ENCODE data around the gene OR10A6.

DNA sequence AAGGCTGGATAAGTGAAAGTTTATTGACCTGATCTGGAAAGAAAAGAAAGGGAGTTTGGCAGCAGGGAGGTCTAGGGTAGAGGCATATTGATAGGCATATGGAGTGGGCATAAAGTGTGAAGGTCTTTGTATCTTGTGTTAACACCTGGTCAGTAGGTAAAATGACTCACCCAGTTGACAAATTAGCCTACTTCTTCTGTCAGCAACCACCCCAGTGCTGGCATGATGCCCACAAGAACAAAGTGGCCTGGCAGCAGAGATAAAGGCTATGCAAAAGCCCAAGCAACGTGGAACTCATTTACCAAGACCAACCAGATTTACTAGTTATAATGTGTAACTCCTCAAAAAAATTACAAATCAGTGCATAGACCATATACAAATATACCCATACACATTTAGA is 5.5 kb upstream of the OR10A6 start:
- TF ChIP-seq, protein P1, sequence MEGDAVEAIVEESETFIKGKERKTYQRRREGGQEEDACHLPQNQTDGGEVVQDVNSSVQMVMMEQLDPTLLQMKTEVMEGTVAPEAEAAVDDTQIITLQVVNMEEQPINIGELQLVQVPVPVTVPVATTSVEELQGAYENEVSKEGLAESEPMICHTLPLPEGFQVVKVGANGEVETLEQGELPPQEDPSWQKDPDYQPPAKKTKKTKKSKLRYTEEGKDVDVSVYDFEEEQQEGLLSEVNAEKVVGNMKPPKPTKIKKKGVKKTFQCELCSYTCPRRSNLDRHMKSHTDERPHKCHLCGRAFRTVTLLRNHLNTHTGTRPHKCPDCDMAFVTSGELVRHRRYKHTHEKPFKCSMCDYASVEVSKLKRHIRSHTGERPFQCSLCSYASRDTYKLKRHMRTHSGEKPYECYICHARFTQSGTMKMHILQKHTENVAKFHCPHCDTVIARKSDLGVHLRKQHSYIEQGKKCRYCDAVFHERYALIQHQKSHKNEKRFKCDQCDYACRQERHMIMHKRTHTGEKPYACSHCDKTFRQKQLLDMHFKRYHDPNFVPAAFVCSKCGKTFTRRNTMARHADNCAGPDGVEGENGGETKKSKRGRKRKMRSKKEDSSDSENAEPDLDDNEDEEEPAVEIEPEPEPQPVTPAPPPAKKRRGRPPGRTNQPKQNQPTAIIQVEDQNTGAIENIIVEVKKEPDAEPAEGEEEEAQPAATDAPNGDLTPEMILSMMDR (IDR thresholded peaks at IDR 0.05): no peak
- no peak for TF ChIP-seq POLR2A (IDR thresholded peaks at IDR 0.05)

All from testis (tissue), 2 donors.